Right renal pelvis (tissue), 4 donors: Measurements from ENCODE around the gene SIRT3. TPM values are rescaled to one million over a fixed set of nuclear protein-coding genes. Genes with fewer than 3 reads are reported as not detected.
"Not testable (repeated sequence)": the region's sequence is repeated elsewhere in the genome, so short reads cannot be mapped to it uniquely, and the experiment has no call there.

Experiments
- DNase-seq, 4 donors: peaks; one replicate each; pipeline ENCODE4 v3.0.0-alpha.2; 2013; ENCODE audit warnings: low read depth in 4 of 4, low spot score in 3 of 4, missing footprints in 1 of 4
- polyA plus RNA-seq, 4 donors: library from polyadenylated mRNA; unstranded; fragments of 120-200 nt; gene quantifications; one replicate each; pipeline ENCODE4 v1.2.1, GENCODE V29; 2013; ENCODE audit not compliant: insufficient read length in 4 of 4

The SIRT3 gene
- polyA plus RNA-seq, 4 donors: 25.5 to 33.8 (median 30.5) TPM

- DNase-seq: no peak
Observed at GRCh38 chr11:205221-206001, 30.7 kb downstream of the SIRT3 start.

GRCh38 chr11:204587-205109 is 31.5 kb downstream of the SIRT3 start:
- no peak for DNase-seq

GRCh38 chr11:203945-204586 is 32.1 kb downstream of the SIRT3 start:
- no peak for DNase-seq

GRCh38 chr11:203056-203944 is 32.8 kb downstream of the SIRT3 start:
- no peak for DNase-seq

GRCh38 chr11:202490-202889 is 33.7 kb downstream of the SIRT3 start:
- DNase-seq: no peak

GRCh38 chr11:201966-202365 is 34.2 kb downstream of the SIRT3 start:
- DNase-seq: no peak

- no peak for DNase-seq
Observed at GRCh38 chr11:200224-201003, 35.7 kb downstream of the SIRT3 start.

- DNase-seq: no peak
Observed at GRCh38 chr11:199782-200181, 36.4 kb downstream of the SIRT3 start.

- DNase-seq: no peak
Observed at GRCh38 chr11:199004-199581, 37.0 kb downstream of the SIRT3 start.

- no peak for DNase-seq
Observed at GRCh38 chr11:198236-198806, 37.8 kb downstream of the SIRT3 start.

GRCh38 chr11:197741-198235 is 38.4 kb downstream of the SIRT3 start:
- DNase-seq: no peak

GRCh38 chr11:196786-197731 is 39.1 kb downstream of the SIRT3 start:
- DNase-seq: no peak

- not testable (repeated sequence) for DNase-seq
Observed at GRCh38 chr11:193481-193880, 42.7 kb downstream of the SIRT3 start.

GRCh38 chr11:192674-193128 is 43.4 kb downstream of the SIRT3 start, which contains the start of gene SCGB1C1:
Gene SCGB1C1 (plus strand): TSS chr11:193078. CDS start chr11:193100, 22 bp downstream.
- DNase-seq: not testable (repeated sequence)

GRCh38 chr11:191490-192478 is 44.4 kb downstream of the SIRT3 start:
- DNase-seq: not testable (repeated sequence)

GRCh38 chr11:190546-190945 is 45.6 kb downstream of the SIRT3 start:
- not testable (repeated sequence) for DNase-seq
